Upper lobe of left lung (tissue), 4 donors: ENCODE results near the gene TRIM40.

Experiments used
- EP300 ChIP-seq, 4 donors: sonication (generic); formaldehyde crosslinking; IDR thresholded peaks; one replicate each; pipeline ENCODE4 v1.5.1; 2017; ENCODE audit warnings: antibody characterized with exemption in 4 of 4, control low read depth in 2 of 4
- POLR2A ChIP-seq, 4 donors: fragments of 450-650 bp; IDR thresholded peaks; one replicate each; pipeline ENCODE4 v1.5.1; 2016 to 2017; ENCODE audit warnings: antibody characterized with exemption in 4 of 4, mild to moderate bottlenecking in 2 of 4
- POLR2AphosphoS5 ChIP-seq, 2 donors: sonication (generic); formaldehyde crosslinking; IDR thresholded peaks; one replicate each; pipeline ENCODE4 v1.5.1; 2017; ENCODE audit warnings: antibody characterized with exemption in 2 of 2
- TF ChIP-seq, protein P1 (sequence below), 6 experiments: fragments of 450-650 bp in 4 of 6; fragments of 200-600 bp in 2 of 6; sonication (generic) in 2 of 6; IDR thresholded peaks; one replicate each; pipeline ENCODE4 v1.5.1; 2016 to 2019; ENCODE audit warnings: antibody characterized with exemption in 6 of 6

DNA sequence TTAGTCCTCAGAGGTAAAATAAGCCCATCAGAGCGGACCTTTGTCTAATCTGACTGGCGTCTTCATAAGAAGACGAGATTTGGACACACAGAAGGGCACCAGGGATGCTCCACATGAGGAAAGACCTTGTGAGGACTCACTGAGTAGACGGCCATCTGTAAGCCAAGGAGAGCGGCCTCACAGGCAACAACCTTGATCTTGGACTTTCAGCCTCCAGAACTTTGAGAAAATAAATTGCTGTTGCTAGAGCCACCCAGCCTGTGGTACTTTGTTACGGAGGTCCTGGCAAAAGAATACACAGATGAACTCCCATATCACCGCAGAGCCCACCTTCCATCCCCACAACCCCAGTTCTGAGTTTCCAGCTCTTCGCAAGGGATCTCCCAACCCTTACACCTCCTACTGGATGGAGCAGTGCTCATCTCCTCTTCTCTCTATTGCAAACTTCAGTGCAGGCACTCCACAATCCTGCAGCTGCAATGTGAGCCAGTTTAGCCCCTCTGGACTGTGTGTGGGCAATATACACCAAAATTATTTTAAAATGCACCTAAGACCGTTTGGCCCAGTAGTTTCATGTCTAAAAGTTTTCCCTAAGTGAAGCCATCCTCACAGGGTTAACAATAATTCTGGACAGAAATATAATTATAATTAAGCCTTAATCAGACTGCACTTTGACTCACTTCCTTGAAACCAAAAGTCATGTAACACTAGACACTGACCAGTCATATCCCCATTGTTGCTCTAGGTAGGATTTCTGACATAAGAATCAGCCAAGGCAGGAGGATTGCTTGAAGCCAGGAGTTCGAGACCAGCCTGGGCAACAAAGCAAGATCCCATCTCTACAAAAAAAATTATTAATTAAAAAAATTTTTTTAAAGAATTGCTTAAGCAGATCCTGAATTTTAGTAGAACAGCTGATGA lies 14.2 kb upstream of the TRIM40 start:
- TF ChIP-seq POLR2A (IDR thresholded peaks at IDR 0.05) (no peak), POLR2AphosphoS5 (IDR thresholded peaks at IDR 0.05) (no peak), EP300 (IDR thresholded peaks at IDR 0.05) (no peak)
- TF ChIP-seq, protein P1, sequence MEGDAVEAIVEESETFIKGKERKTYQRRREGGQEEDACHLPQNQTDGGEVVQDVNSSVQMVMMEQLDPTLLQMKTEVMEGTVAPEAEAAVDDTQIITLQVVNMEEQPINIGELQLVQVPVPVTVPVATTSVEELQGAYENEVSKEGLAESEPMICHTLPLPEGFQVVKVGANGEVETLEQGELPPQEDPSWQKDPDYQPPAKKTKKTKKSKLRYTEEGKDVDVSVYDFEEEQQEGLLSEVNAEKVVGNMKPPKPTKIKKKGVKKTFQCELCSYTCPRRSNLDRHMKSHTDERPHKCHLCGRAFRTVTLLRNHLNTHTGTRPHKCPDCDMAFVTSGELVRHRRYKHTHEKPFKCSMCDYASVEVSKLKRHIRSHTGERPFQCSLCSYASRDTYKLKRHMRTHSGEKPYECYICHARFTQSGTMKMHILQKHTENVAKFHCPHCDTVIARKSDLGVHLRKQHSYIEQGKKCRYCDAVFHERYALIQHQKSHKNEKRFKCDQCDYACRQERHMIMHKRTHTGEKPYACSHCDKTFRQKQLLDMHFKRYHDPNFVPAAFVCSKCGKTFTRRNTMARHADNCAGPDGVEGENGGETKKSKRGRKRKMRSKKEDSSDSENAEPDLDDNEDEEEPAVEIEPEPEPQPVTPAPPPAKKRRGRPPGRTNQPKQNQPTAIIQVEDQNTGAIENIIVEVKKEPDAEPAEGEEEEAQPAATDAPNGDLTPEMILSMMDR (IDR thresholded peaks at IDR 0.05), result no peak
